Activated CD8-positive, alpha-beta T cell treated with anti-CD3 and anti-CD28 coated beads, Interleukin-2, amount 10 ng/mL, durations not matched to agents 7 days and 5 days (primary cell): ENCODE measurements around the gene CLEC3B. TPM values are rescaled to one million over a fixed set of nuclear protein-coding genes. Genes with fewer than 3 reads are reported as not detected.
"Not testable (repeated sequence)": the region's sequence is repeated elsewhere in the genome, so short reads cannot be mapped to it uniquely, and the experiment has no call there.

Experiments
- ATAC-seq: fragments of 150-1000 bp; cut with Tn5 transposase; one replicate; pipeline ENCODE4 v1.10.0; 2021; ENCODE audit warnings: moderate library complexity
- CTCF ChIA-PET: fragments of 350-600 bp; sonication (Branson Sonifier 250); formaldehyde crosslinking; loops from one replicate; lab custom pipeline; 2021; ENCODE audit warnings: antibody characterized with exemption; lab: Charles Lee
- POLR2A ChIA-PET: fragments of 350-600 bp; sonication (Branson Sonifier 250); formaldehyde crosslinking; loops from one replicate; lab custom pipeline; 2021; ENCODE audit warnings: antibody characterized with exemption; lab: Charles Lee
- DNase-seq: peaks from one replicate; pipeline ENCODE4 v3.0.0-alpha.2; 2020
- H3K27ac Mint-ChIP-seq: one replicate; pipeline ENCODE4 v1.8.0; 2021; ENCODE audit warnings: mild to moderate bottlenecking, mixed read lengths
- H3K27me3 Mint-ChIP-seq: one replicate; pipeline ENCODE4 v1.8.0; 2021; ENCODE audit warnings: low read depth, mixed read lengths
- H3K36me3 Mint-ChIP-seq: one replicate; pipeline ENCODE4 v1.8.0; 2021; ENCODE audit warnings: low read depth, mixed read lengths
- H3K4me1 Mint-ChIP-seq: one replicate; pipeline ENCODE4 v1.8.0; 2021; ENCODE audit warnings: low read depth, mixed read lengths
- H3K4me3 Mint-ChIP-seq: one replicate; pipeline ENCODE4 v1.8.0; 2021; ENCODE audit warnings: mild to moderate bottlenecking, mixed read lengths
- H3K9me3 Mint-ChIP-seq: one replicate; pipeline ENCODE4 v1.8.0; 2022; ENCODE audit warnings: mixed read lengths; ENCODE audit not compliant: insufficient read depth
- total RNA-seq, 2 experiments: library from RNA; stranded (reverse); gene quantifications; one replicate each; pipeline ENCODE4 v1.2.3, GENCODE V29; 2021

The CLEC3B gene
- total RNA-seq, 2 experiments from 2014 or later, result 0.29 TPM

DNA sequence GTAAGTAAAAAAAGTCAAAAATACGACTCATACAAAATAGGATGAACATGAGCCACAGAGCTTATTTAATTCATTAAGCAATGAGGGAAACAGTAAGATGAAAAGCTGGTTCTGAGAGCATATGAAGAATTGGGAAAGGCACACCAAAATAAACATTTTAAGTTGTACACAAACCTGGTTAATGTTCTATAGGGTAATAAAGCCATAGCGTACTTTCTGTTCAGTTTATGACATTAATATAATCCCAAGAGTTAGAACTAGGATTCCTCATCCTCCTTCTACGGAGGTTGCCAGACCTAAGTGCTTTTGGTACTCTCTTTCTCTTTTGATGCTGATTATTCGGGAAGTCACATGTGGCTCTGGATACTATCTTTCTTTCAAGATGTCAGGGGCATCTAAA is 41.4 kb downstream of the CLEC3B start:
- CTCF ChIA-PET, result interaction anchor here (1.0 kb wide), 2 partner anchors 27 to 31 kb away, joined by 3 read pairs; no protein-coding TSS in a partner anchor
- Mint-ChIP-seq H3K9me3 (no peaks in the 10 kb centered on the region), H3K4me1 (peaks cover 29% of the 10 kb centered on the region)

DNA sequence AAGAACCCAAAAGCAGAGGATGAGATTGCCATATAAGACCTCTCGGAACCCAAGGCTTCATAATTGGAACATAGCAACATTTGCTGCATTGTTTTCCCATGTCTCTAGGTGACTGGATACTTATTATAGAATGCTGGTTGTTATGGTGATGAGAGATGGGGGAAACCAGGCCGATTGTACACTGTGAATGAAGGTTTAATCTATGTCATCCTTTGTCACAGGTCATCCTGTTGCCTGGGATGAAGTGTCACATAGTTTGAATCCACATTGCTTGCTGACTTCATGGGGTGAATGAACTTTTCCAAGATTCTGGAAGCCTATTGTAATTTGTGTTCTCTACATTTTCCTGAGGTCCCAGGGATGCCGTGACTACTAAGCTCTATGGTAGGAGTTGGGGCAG is 41.8 kb downstream of the CLEC3B start:
- CTCF ChIA-PET, result interaction anchor here (1.0 kb wide), 1 partner anchor 31 kb away, joined by 3 read pairs; no protein-coding TSS in a partner anchor

More for the DNA sequence above, 41.4 kb downstream of the CLEC3B start:
- H3K4me3 Mint-ChIP-seq, result no peak overlapping the region
- H3K27ac Mint-ChIP-seq, result no peak overlapping the region
- H3K27me3 Mint-ChIP-seq, result peaks cover 15% of the 10 kb centered on the region
- H3K36me3 Mint-ChIP-seq, result no peaks in the 10 kb centered on the region
- ATAC-seq (no peak), DNase-seq (no peak)
- POLR2A ChIA-PET, result no interaction called here

DNA sequence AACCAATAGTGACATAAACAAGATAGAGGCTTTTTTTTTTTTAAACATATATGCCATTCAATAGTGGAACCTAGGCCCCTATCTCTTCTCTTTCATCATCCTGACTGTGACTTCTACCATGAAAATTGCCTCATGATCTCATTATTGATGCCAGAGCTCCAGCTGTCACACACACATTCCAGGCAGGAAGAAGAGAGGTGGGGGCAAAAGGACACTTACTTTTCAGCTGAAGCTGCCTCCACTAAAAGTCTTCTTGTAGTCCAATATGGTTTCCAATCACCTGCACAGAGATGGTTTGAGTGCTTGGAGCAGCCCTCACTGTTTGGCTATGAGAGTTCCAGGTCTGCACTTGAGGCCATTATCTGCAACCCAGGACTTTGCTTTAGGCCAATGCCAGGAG is 45.0 kb downstream of the CLEC3B start:
- Mint-ChIP-seq H3K27ac (no peak overlapping the region), H3K36me3 (no peaks in the 10 kb centered on the region), H3K9me3 (no peaks in the 10 kb centered on the region), H3K4me1 (peaks cover 9% of the 10 kb centered on the region), H3K27me3 (peaks cover 35% of the 10 kb centered on the region), H3K4me3 (no peak overlapping the region)
- CTCF ChIA-PET, result interaction anchor here (1.9 kb wide), 1 partner anchor 139 kb away, joined by 6 read pairs; no protein-coding TSS in a partner anchor
- POLR2A ChIA-PET, result no interaction called here
- DNase-seq (no peak), ATAC-seq (no peak)

More for the DNA sequence above, 41.8 kb downstream of the CLEC3B start:
- ATAC-seq (no peak), DNase-seq (no peak)
- H3K27ac Mint-ChIP-seq, result no peak overlapping the region
- peaks cover 19% of the 10 kb centered on the region for H3K27me3 Mint-ChIP-seq
- H3K4me3 Mint-ChIP-seq, result no peak overlapping the region
- H3K4me1 Mint-ChIP-seq, result peaks cover 27% of the 10 kb centered on the region
- H3K36me3 Mint-ChIP-seq, result no peaks in the 10 kb centered on the region
- POLR2A ChIA-PET, result no interaction called here
- H3K9me3 Mint-ChIP-seq, result no peaks in the 10 kb centered on the region

DNA sequence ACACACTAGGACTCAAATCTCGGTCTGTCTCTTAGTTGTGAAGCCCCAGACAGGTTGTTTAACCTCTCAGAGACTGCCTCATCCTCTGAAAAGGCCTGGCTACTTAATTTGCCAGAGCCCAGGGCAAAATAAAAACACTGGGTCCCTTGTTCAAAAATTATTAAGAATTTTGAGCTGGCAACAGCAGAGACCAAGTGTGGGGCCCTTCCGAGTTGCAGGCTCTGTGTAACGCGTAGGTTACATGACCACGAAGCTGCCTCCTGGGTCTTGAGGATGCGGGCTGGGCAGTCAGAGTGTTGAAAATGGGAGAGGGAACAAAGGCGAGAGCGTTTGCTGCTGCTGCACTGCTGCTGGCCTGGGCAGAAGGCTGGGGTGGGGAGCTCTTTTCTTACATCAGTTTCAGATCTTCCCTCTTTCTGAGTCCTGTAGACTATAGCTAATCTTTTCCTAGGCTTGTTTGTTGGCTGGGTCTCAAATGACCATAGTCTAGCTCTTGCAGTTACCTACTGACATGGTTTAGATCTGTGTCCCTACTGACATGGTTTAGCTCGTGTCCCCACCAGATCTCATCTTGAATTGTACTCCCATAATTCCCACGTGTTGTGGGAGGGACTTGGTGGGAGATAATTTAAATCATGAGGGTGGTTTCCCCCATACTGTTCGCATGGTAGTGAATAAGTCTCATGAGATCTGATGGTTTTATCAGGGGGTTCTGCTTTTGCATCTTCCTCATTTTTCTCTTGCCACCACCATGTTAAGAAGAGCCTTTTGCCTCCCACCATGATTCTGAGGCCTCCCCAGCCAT is 49.9 kb downstream of the CLEC3B start:
- peaks cover 30% of the 10 kb centered on the region for H3K27me3 Mint-ChIP-seq
- CTCF ChIA-PET, result interaction anchor here (0.9 to 1.7 kb wide), 3 partner anchors 21 to 134 kb away, joined by 3 to 4 read pairs (median 3); no protein-coding TSS in a partner anchor
- H3K4me1 Mint-ChIP-seq, result peaks cover 3% of the 10 kb centered on the region
- peaks cover 4% of the 10 kb centered on the region for H3K9me3 Mint-ChIP-seq
- H3K27ac Mint-ChIP-seq, result no peak overlapping the region
- POLR2A ChIA-PET, result interaction anchor here (0.5 kb wide), 1 partner anchor 577 kb away, joined by 3 read pairs; no protein-coding TSS in a partner anchor
- no peak for DNase-seq
- ATAC-seq, result no peak
- H3K4me3 Mint-ChIP-seq, result no peak overlapping the region
- peaks cover 6% of the 10 kb centered on the region for H3K36me3 Mint-ChIP-seq

GRCh38 chr3:45078256-45078655 is 52.2 kb downstream of the CLEC3B start:
- H3K27ac Mint-ChIP-seq, H3K4me3 Mint-ChIP-seq, POLR2A ChIA-PET, H3K4me1 Mint-ChIP-seq, H3K9me3 Mint-ChIP-seq, DNase-seq, ATAC-seq: not testable (repeated sequence)
- Mint-ChIP-seq H3K36me3 (peaks cover 11% of the 10 kb centered on the region), H3K27me3 (peaks cover 27% of the 10 kb centered on the region)
- CTCF ChIA-PET, result interaction anchor here (1.1 kb wide), 1 partner anchor 132 kb away, joined by 3 read pairs; no protein-coding TSS in a partner anchor

DNA sequence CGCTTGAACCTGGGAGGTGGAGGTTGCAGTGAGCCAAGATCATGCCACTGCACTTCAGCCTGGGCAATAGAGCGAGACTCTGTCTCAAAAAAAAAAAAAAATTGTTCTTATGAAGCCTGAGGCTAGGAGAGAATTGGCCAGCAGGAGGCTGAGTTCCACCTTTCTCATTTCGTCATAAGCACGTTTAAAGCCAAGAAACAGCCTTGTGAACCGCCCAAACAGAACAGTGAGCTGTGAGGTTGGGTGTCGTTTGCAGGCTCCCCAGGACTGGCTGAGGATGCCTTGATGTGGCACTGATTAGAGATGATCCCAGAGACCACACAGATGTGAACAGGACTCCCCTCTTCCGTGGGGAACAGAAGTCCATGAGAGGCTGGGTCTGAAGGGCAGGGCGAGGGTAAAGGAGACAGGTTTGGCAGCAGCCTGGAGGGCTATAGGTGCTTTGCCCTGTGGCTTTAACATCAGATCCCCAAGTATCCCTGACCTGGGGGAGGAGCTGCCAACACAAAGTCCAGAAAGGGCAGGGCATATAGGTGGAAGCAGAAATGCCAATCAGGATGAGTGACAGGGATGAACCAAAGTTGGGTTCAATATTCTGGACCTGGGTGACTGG is 52.9 kb downstream of the CLEC3B start:
- peaks cover 4% of the 10 kb centered on the region for H3K9me3 Mint-ChIP-seq
- peaks cover 28% of the 10 kb centered on the region for H3K27me3 Mint-ChIP-seq
- no peak for ATAC-seq
- no peak overlapping the region for H3K4me3 Mint-ChIP-seq
- peaks cover 3% of the 10 kb centered on the region for H3K4me1 Mint-ChIP-seq
- POLR2A ChIA-PET, result no interaction called here
- H3K27ac Mint-ChIP-seq, result no peak overlapping the region
- no peak for DNase-seq
- peaks cover 15% of the 10 kb centered on the region for H3K36me3 Mint-ChIP-seq
- CTCF ChIA-PET, result no interaction called here

- DNase-seq (no peak), ATAC-seq (no peak)
- CTCF ChIA-PET, result no interaction called here
- Mint-ChIP-seq H3K9me3 (peaks cover 4% of the 10 kb centered on the region), H3K36me3 (peaks cover 20% of the 10 kb centered on the region), H3K4me1 (peaks cover 3% of the 10 kb centered on the region), H3K27ac (no peak overlapping the region), H3K4me3 (no peak overlapping the region), H3K27me3 (peaks cover 23% of the 10 kb centered on the region)
- POLR2A ChIA-PET, result no interaction called here
These were observed 53.6 kb downstream of the CLEC3B start for GRCh38 chr3:45079715-45080114.

DNA sequence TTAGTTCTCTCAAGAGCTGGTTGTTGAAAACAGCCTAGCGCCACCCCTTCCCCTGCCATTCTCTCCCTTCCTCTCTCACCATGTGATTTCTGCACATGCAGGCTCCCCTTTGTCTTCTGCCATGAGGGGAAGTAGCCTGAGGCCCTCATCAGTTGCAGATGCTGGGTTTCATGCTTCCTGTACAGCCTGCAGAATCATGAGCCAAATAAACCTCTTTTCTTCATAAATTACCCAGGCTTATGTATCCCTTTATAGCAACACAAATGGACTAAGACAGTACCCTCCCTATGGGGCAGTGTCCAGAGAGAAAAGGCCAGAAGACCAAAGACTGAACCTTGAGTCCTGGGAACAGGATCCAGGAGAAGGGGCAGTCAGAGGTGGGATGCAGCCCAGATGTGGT is 54.7 kb downstream of the CLEC3B start:
- DNase-seq, result no peak
- Mint-ChIP-seq H3K4me1 (peaks cover 3% of the 10 kb centered on the region), H3K27ac (no peak overlapping the region), H3K27me3 (peaks cover 20% of the 10 kb centered on the region), H3K36me3 (peaks cover 30% of the 10 kb centered on the region), H3K9me3 (peaks cover 4% of the 10 kb centered on the region), H3K4me3 (no peak overlapping the region)
- no peak for ATAC-seq
- ChIA-PET POLR2A (no interaction called here), CTCF (no interaction called here)

- ChIA-PET CTCF (interaction anchor here (1.4 kb wide), 1 partner anchor 26 kb away, joined by 4 read pairs; no protein-coding TSS in a partner anchor), POLR2A (no interaction called here)
- ATAC-seq, result no peak
- no peak for DNase-seq
- Mint-ChIP-seq H3K27ac (no peak overlapping the region), H3K4me1 (peaks cover 7% of the 10 kb centered on the region), H3K9me3 (peaks cover 4% of the 10 kb centered on the region), H3K27me3 (peaks cover 16% of the 10 kb centered on the region), H3K4me3 (no peak overlapping the region), H3K36me3 (peaks cover 37% of the 10 kb centered on the region)
These were observed 55.5 kb downstream of the CLEC3B start for GRCh38 chr3:45081506-45082141.

- ChIA-PET POLR2A (no interaction called here), CTCF (interaction anchor here (1.4 kb wide), 1 partner anchor 27 kb away, joined by 4 read pairs; no protein-coding TSS in a partner anchor)
- H3K27me3 Mint-ChIP-seq, result peaks cover 14% of the 10 kb centered on the region
- peaks cover 4% of the 10 kb centered on the region for H3K9me3 Mint-ChIP-seq
- no peak for ATAC-seq
- DNase-seq, result no peak
- no peak overlapping the region for H3K4me3 Mint-ChIP-seq
- H3K27ac Mint-ChIP-seq, result no peak overlapping the region
- peaks cover 42% of the 10 kb centered on the region for H3K36me3 Mint-ChIP-seq
- H3K4me1 Mint-ChIP-seq, result peaks cover 7% of the 10 kb centered on the region
These were observed 56.0 kb downstream of the CLEC3B start for GRCh38 chr3:45082142-45082538.

DNA sequence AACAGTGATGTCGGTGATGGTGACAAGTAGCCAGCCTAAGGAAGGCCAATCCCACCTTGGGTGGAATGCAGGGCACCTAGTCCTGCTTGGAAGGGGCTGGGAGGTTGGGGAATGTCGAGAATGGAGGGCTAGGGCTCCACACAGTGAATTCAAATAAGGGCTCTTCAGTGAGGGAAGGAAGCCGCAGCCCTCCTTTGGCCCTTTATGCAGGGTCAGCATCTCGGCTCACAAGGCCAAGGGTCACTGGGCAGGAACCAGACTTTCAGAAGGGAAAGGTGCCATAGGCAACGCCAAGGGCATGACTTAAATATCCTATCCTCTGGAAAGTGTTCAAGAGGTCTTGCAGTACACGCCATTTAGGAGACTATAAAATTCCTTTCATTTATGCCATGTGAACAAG is 56.9 kb downstream of the CLEC3B start:
- Mint-ChIP-seq H3K4me1 (peaks cover 7% of the 10 kb centered on the region), H3K9me3 (peaks cover 4% of the 10 kb centered on the region), H3K27me3 (peaks cover 14% of the 10 kb centered on the region), H3K36me3 (peaks cover 48% of the 10 kb centered on the region), H3K27ac (no peak overlapping the region), H3K4me3 (no peak overlapping the region)
- no peak for ATAC-seq
- ChIA-PET POLR2A (no interaction called here), CTCF (interaction anchor here (1.4 kb wide), 1 partner anchor 28 kb away, joined by 4 read pairs; no protein-coding TSS in a partner anchor)
- no peak for DNase-seq
